ENCODE data around the gene COG5.

GRCh38 chr7:107209565-107209964 lies 354.2 kb downstream of the COG5 start:
- TF ChIP-seq CTCF (IDR thresholded peaks at IDR 0.05) (no peak), SIN3A (IDR thresholded peaks at IDR 0.05; ENCODE audit: borderline replicate concordance, insufficient read depth, low read depth, low read length) (no peak), POLR2AphosphoS5 (IDR thresholded peaks at IDR 0.05; ENCODE audit: low read depth, low read length) (no peak), TCF7L2 (IDR thresholded peaks at IDR 0.05; ENCODE audit: low read depth, low read length) (no peak), REST (IDR thresholded peaks at IDR 0.05; ENCODE audit: insufficient read depth in 1 of 2, low read depth in 2 of 2, low read length in 1 of 2) (no peak)
